Measurements from ENCODE around the gene SLC1A3. TPM values are rescaled to one million over a fixed set of nuclear protein-coding genes. Genes with fewer than 3 reads are reported as not detected.

SLC1A3 gene
- total and polyA plus RNA-seq, 10 of the 15 experiments (the other 5 are each of a cell fraction or from before 2014, with no cell fraction given): 0.23 to 4.4 (median 3.3) TPM

- SMC1A ChIA-PET (ENCODE audit: uncharacterized antibody, unreplicated experiment): interaction anchor here (1.0 to 2.0 kb wide), 3 partner anchors 14 to 30 kb away, joined by 3 to 5 read pairs (median 3); no protein-coding TSS in a partner anchor
- no peak for TF ChIP-seq KAT2A (conservative IDR thresholded peaks at IDR 0.05; ENCODE audit: control insufficient read depth, low read depth, low read length)
- no peak for FAIRE-seq
Measured at GRCh38 chr5:36575361-36575781, 31.0 kb upstream of the SLC1A3 start.

GRCh38 chr5:36576721-36577120 lies 29.7 kb upstream of the SLC1A3 start:
- H2AFZ ChIP-seq (ENCODE audit: control insufficient read depth, low read depth, low read length): no peak overlapping the region
- no peaks in the 10 kb centered on the region for H3K4me1 ChIP-seq (ENCODE audit: control insufficient read depth, insufficient read depth, low read length)
- no peak overlapping the region for H3K4me2 ChIP-seq (ENCODE audit: control insufficient read depth, insufficient read depth)
- FAIRE-seq (no peak), ATAC-seq (no peak), DNase-seq (ENCODE audit: low read depth, low spot score) (no peak)
- in situ Hi-C loops (cut with MboI) (no loop called here), intact Hi-C loops (cut with micrococcal nuclease; ENCODE audit: unreplicated experiment) (no loop called here)
- BruUV-seq (replicated peaks): no TSS peak
- no peaks in the 10 kb centered on the region for H3K36me3 ChIP-seq (ENCODE audit: control insufficient read depth in 2 of 2, insufficient read depth in 2 of 2, low read length in 1 of 2)
- ChIA-PET POLR2A (no interaction called here), SMC1A (ENCODE audit: uncharacterized antibody, unreplicated experiment) (interaction anchor here (1.3 to 2.0 kb wide), 3 partner anchors 12 to 23 kb away, joined by 3 to 5 read pairs (median 3); no protein-coding TSS in a partner anchor), CTCF (no interaction called here), RAD21 (ENCODE audit: unreplicated experiment) (no interaction called here)
- no peaks in the 10 kb centered on the region for H3K9me3 ChIP-seq (replicated peaks; ENCODE audit: control insufficient read depth, insufficient read depth, low read length)
- H4K20me1 ChIP-seq (ENCODE audit: control insufficient read depth, insufficient read depth): no peaks in the 10 kb centered on the region
- H3K27me3 ChIP-seq (replicated peaks in 1 of 2; ENCODE audit: control insufficient read depth in 2 of 2, insufficient read depth in 2 of 2, low read length in 1 of 2): no peaks in the 10 kb centered on the region
- 21% methylated on average over 2 of the region's 2 CpGs for WGBS (ENCODE audit: insufficient coverage, insufficient replicate concordance, low lambda C conversion rate, missing lambda C conversion rate)
- no peak overlapping the region for H3K9ac ChIP-seq (ENCODE audit: control insufficient read depth, insufficient read depth, low read length)
- H3K27ac ChIP-seq (ENCODE audit: control insufficient read depth, insufficient read depth): no peak overlapping the region
- no peak overlapping the region for H3K4me3 ChIP-seq
- H3K79me2 ChIP-seq (ENCODE audit: control insufficient read depth, insufficient read depth, low read length): no peaks in the 10 kb centered on the region
- TF ChIP-seq SPI1 (IDR thresholded peaks at IDR 0.05; ENCODE audit: borderline replicate concordance, insufficient read depth, low read depth, low read length): no peak
- TF ChIP-seq NR2C1 (IDR thresholded peaks at IDR 0.05): no peak
- TF ChIP-seq IKZF2 (IDR thresholded peaks at IDR 0.05): no peak
- TF ChIP-seq USF1 (IDR thresholded peaks at IDR 0.05; ENCODE audit: borderline replicate concordance, extremely low read length, insufficient read depth, low read depth, low read length): no peak
- no peak for TF ChIP-seq CBX5 (IDR thresholded peaks at IDR 0.05; ENCODE audit: low read depth)
- no peak for TF ChIP-seq IRF3 (IDR thresholded peaks at IDR 0.05)
- TF ChIP-seq WRNIP1 (IDR thresholded peaks at IDR 0.05; ENCODE audit: borderline replicate concordance, low read depth, low read length): no peak
- no peak for TF ChIP-seq ZBED1 (IDR thresholded peaks at IDR 0.05; ENCODE audit: borderline replicate concordance)
- TF ChIP-seq BCL3 (IDR thresholded peaks at IDR 0.05; ENCODE audit: borderline replicate concordance, insufficient read depth, low read depth, low read length, poor library complexity, severe bottlenecking): no peak
- no peak for TF ChIP-seq ZNF622 (IDR thresholded peaks at IDR 0.05)

More at GRCh38 chr5:36575361-36575781, 31.0 kb upstream of the SLC1A3 start:
- H2AFZ ChIP-seq (ENCODE audit: control insufficient read depth, low read depth, low read length): no peak overlapping the region
- no peaks in the 10 kb centered on the region for H3K36me3 ChIP-seq (ENCODE audit: control insufficient read depth in 2 of 2, insufficient read depth in 2 of 2, low read length in 1 of 2)
- H4K20me1 ChIP-seq (ENCODE audit: control insufficient read depth, insufficient read depth): no peaks in the 10 kb centered on the region
- H3K9me3 ChIP-seq (replicated peaks; ENCODE audit: control insufficient read depth, insufficient read depth, low read length): no peaks in the 10 kb centered on the region
- H3K27me3 ChIP-seq (replicated peaks in 1 of 2; ENCODE audit: control insufficient read depth in 2 of 2, insufficient read depth in 2 of 2, low read length in 1 of 2): no peaks in the 10 kb centered on the region
- H3K4me3 ChIP-seq: no peak overlapping the region
- ATAC-seq (no peak), DNase-seq (ENCODE audit: low read depth, low spot score) (no peak)
- ChIA-PET POLR2A (no interaction called here), RAD21 (ENCODE audit: unreplicated experiment) (no interaction called here), CTCF (interaction anchor here (0.6 to 1.1 kb wide), 2 partner anchors 121 to 154 kb away, joined by 3 to 5 read pairs; no protein-coding TSS in a partner anchor)
- intact Hi-C loops (cut with micrococcal nuclease; ENCODE audit: unreplicated experiment) (no loop called here), in situ Hi-C loops (cut with MboI) (no loop called here)
- no peaks in the 10 kb centered on the region for H3K79me2 ChIP-seq (ENCODE audit: control insufficient read depth, insufficient read depth, low read length)
- no peak overlapping the region for H3K9ac ChIP-seq (ENCODE audit: control insufficient read depth, insufficient read depth, low read length)
- BruUV-seq (replicated peaks): no TSS peak
- H3K4me2 ChIP-seq (ENCODE audit: control insufficient read depth, insufficient read depth): no peak overlapping the region
- no peak overlapping the region for H3K27ac ChIP-seq (ENCODE audit: control insufficient read depth, insufficient read depth)
- no peaks in the 10 kb centered on the region for H3K4me1 ChIP-seq (ENCODE audit: control insufficient read depth, insufficient read depth, low read length)
- WGBS (ENCODE audit: insufficient coverage, insufficient replicate concordance, low lambda C conversion rate, missing lambda C conversion rate): 47% methylated on average over 4 of the region's 4 CpGs
